ENCODE measurements around the gene SLC6A9.

DNA sequence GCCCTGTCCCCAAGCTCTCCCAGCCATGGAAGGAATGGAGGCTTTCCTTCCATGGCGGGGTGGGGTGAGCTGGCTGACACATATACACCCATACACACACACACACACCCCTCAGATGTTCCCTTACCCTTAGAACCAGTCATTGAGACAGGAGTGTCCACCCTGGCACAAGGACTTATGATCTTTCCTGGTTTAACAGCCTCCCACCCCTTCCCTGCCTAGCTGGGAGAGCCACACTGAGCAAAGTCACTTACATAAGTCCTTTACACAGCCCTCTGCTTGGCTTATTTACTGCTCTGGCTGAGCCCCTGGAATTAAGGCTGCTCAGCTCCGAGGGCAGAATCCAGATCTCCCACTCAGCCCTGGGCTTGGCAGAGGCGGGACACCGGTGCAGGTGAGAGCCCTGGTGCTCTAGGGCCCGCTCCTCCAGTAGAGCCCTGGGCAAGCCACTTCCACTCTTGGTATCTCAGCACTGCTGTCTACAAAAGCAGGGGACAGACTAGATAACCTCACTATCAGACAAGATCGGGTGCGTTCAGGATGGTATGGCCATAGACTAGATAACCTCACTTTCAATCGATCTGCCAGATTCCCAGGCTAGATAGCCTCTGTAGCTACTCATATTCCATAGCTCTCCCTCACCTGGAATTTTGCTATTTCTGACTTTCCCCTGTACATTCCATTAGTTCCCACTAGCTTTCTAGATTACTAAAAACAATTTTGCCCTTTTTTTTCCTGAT lies 16.7 kb downstream of the SLC6A9 start:
- TF ChIP-seq POLR2A (IDR thresholded peaks at IDR 0.05) = no peak
- TF ChIP-seq, protein P1, sequence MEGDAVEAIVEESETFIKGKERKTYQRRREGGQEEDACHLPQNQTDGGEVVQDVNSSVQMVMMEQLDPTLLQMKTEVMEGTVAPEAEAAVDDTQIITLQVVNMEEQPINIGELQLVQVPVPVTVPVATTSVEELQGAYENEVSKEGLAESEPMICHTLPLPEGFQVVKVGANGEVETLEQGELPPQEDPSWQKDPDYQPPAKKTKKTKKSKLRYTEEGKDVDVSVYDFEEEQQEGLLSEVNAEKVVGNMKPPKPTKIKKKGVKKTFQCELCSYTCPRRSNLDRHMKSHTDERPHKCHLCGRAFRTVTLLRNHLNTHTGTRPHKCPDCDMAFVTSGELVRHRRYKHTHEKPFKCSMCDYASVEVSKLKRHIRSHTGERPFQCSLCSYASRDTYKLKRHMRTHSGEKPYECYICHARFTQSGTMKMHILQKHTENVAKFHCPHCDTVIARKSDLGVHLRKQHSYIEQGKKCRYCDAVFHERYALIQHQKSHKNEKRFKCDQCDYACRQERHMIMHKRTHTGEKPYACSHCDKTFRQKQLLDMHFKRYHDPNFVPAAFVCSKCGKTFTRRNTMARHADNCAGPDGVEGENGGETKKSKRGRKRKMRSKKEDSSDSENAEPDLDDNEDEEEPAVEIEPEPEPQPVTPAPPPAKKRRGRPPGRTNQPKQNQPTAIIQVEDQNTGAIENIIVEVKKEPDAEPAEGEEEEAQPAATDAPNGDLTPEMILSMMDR (IDR thresholded peaks at IDR 0.05 in 8 of 11, conservative IDR thresholded peaks at IDR 0.05 in 3 of 11) = no peak

Measured in spleen (tissue), 7 donors.